Measurements from ENCODE around the gene MPPED2.

The MPPED2 gene

GRCh38 chr11:30543066-30543465, 43.1 kb downstream of the MPPED2 start:
- DNase-seq (ENCODE audit: low spot score), result no peak
- no peak for TF ChIP-seq CTCF (IDR thresholded peaks at IDR 0.05; ENCODE audit: extremely low read depth, insufficient read depth, missing control alignments)
- in situ Hi-C loops (cut with MboI; ENCODE audit: low pct_unique_long_range_greater_than_20kb, low sequenced_read_pairs, unreplicated experiment), result no loop called here

- in situ Hi-C loops (cut with MboI; ENCODE audit: low pct_unique_long_range_greater_than_20kb, low sequenced_read_pairs, unreplicated experiment), result no loop called here
- TF ChIP-seq CTCF (IDR thresholded peaks at IDR 0.05; ENCODE audit: extremely low read depth, insufficient read depth, missing control alignments), result no peak
- no peak for DNase-seq (ENCODE audit: low spot score)
Observed at GRCh38 chr11:30540781-30541180, 45.4 kb downstream of the MPPED2 start.

- TF ChIP-seq CTCF (IDR thresholded peaks at IDR 0.05; ENCODE audit: extremely low read depth, insufficient read depth, missing control alignments), result no peak
- in situ Hi-C loops (cut with MboI; ENCODE audit: low pct_unique_long_range_greater_than_20kb, low sequenced_read_pairs, unreplicated experiment), result no loop called here
- DNase-seq (ENCODE audit: low spot score), result no peak
Observed at GRCh38 chr11:30538251-30538650, 47.9 kb downstream of the MPPED2 start.

DNA sequence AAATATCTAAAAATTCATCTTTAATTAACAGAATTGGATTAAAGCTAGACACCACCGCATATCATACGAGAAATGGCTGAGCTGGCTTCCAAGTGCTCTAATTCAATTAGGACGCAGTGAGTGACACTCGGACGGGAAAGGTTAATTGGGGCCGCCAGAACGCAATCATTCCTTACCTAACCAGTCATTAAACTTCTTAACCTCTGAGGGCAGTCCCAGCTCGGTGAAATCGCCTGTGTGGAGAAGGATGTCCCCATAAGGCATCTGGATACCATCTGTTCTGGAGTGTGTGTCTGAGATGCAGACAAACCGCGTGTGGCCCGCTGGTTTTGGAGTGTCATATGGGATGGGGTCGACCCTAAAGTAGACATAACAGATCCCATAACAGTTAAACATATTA, 50.3 kb downstream of the MPPED2 start:
- TF ChIP-seq CTCF (IDR thresholded peaks at IDR 0.05; ENCODE audit: extremely low read depth, insufficient read depth, missing control alignments), result no peak
- in situ Hi-C loops (cut with MboI; ENCODE audit: low pct_unique_long_range_greater_than_20kb, low sequenced_read_pairs, unreplicated experiment), result no loop called here
- no peak for DNase-seq (ENCODE audit: low spot score)

DNA sequence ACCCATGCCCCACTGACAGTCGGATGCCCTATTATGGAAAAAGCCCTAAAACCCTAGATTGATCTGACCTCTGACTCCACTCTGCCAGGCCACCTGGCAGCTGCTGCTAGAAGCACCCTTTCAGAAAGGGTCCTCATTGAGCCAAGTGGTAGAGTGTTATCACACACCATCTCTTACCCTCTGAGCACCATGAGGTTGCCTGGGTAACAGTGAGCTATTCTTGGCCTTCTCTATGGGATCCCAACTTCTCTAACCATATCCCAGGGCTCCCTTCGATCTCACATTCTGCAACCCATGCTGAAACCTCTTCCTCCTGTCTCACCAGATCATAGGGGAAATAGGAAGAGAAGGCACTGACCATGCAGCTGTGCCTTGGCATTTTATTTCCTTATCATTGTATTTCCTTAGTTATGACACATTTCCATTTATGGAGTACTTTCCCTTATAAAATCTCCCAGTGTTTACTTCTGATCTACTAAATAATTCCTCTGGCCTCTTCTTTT, 52.7 kb downstream of the MPPED2 start:
- DNase-seq (ENCODE audit: low spot score), result no peak
- no peak for TF ChIP-seq CTCF (IDR thresholded peaks at IDR 0.05; ENCODE audit: extremely low read depth, insufficient read depth, missing control alignments)
- in situ Hi-C loops (cut with MboI; ENCODE audit: low pct_unique_long_range_greater_than_20kb, low sequenced_read_pairs, unreplicated experiment), result no loop called here

DNA sequence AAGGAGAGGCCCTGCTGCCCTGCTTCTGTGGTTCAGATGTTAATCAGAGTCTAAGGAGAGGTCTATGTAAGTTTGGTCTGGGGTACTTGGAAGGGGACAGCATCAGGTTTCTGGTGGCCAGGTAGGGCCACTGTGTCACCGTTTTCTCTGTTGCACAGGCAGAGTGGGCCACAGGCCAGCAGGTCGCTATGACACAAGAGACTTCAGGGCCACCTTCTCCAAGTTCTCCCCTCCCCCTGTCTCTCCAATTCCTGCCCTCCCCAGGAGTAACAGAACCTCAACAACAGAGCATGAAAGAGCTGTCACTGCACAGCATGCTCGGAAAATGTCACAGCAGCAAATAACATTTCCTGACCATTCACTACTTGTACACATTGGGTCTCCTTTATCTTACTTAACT, 58.6 kb downstream of the MPPED2 start:
- DNase-seq (ENCODE audit: low spot score), result no peak

More for the DNA sequence above, 58.6 kb downstream of the MPPED2 start:
- in situ Hi-C loops (cut with MboI; ENCODE audit: low pct_unique_long_range_greater_than_20kb, low sequenced_read_pairs, unreplicated experiment), result no loop called here
- TF ChIP-seq CTCF (IDR thresholded peaks at IDR 0.05; ENCODE audit: extremely low read depth, insufficient read depth, missing control alignments), result no peak

Data from GM13977 (cell line).